Sigmoid colon (tissue), 4 donors: ENCODE measurements around the gene PIH1D2.

Experiments used
- POLR2A ChIP-seq, 2 donors: fragments of 450-650 bp; IDR thresholded peaks; one replicate each; pipeline ENCODE4 v1.6.1; 2016; ENCODE audit warnings: antibody characterized with exemption in 2 of 2, mild to moderate bottlenecking in 2 of 2, moderate library complexity in 2 of 2
- POLR2AphosphoS5 ChIP-seq, 4 donors: sonication (generic); formaldehyde crosslinking; IDR thresholded peaks; one replicate each; pipeline ENCODE4 v1.6.1; 2017; ENCODE audit warnings: antibody characterized with exemption in 4 of 4

- TF ChIP-seq POLR2AphosphoS5 (IDR thresholded peaks at IDR 0.05) = no peak
- no peak for TF ChIP-seq POLR2A (IDR thresholded peaks at IDR 0.05)
Measured at GRCh38 chr11:112087212-112087611, 13.4 kb upstream of the PIH1D2 start.
